IgD-negative memory B cell (primary cell): ENCODE measurements around the gene PGRMC2. TPM values are rescaled to one million over a fixed set of nuclear protein-coding genes. Genes with fewer than 3 reads are reported as not detected.

Experiments used
- H3K27ac Mint-ChIP-seq, 3 donors: one replicate each; pipeline ENCODE4 v1.8.0; 2020 to 2022; ENCODE audit warnings: mild to moderate bottlenecking in 3 of 3, mixed read lengths in 3 of 3, moderate library complexity in 1 of 3
- H3K27me3 Mint-ChIP-seq: one replicate; pipeline ENCODE4 v1.8.0; 2021; ENCODE audit warnings: mixed read lengths
- H3K36me3 Mint-ChIP-seq: one replicate; pipeline ENCODE4 v1.8.0; 2020; ENCODE audit warnings: mild to moderate bottlenecking, mixed read lengths
- H3K4me1 Mint-ChIP-seq, 3 donors: one replicate each; pipeline ENCODE4 v1.8.0; 2020 to 2022; ENCODE audit warnings: mixed read lengths in 3 of 3, mild to moderate bottlenecking in 1 of 3
- H3K4me3 Mint-ChIP-seq, 4 donors: one replicate each; pipeline ENCODE4 v1.8.0; 2020 to 2022; ENCODE audit warnings: mild to moderate bottlenecking in 4 of 4, mixed read lengths in 4 of 4, moderate library complexity in 3 of 4
- H3K9me3 Mint-ChIP-seq, 3 donors: one replicate each; pipeline ENCODE4 v1.8.0; 2020 to 2021; ENCODE audit warnings: mixed read lengths in 3 of 3, mild to moderate bottlenecking in 1 of 3
- polyA plus RNA-seq: library from polyadenylated mRNA; unstranded; fragments of 300-500 nt; fragmentation: Illumina TruSeq; gene quantifications from one replicate; pipeline ENCODE4 v1.2.3, GENCODE V29; 2021

The PGRMC2 gene
- polyA plus RNA-seq, 1 donor from 2014 or later, result 16.6 TPM

DNA sequence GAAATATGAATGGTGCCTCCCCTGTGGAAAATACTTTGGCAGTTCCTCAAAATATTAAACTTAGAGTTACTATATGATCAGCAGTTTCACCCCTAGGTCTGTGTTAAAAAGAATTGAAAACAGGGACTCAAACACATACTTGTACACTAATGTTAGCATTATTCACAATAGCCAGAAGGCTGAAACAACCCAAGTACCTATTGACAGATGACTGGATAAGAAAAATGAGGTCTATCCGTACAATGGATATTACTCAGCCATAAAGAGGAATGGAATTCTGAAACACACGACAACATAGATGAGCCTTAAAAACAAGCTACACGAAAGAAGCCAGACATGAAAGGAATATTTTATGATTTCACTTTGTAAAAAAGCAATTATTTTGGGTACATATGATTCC lies 54.9 kb downstream of the PGRMC2 start:
- no peak overlapping the region for H3K27ac Mint-ChIP-seq
- no peaks in the 10 kb centered on the region for H3K27me3 Mint-ChIP-seq
- no peaks in the 10 kb centered on the region for H3K36me3 Mint-ChIP-seq
- peaks cover 0 to 2% (median 0%) of the 10 kb centered on the region in 3 donors for H3K4me1 Mint-ChIP-seq
- H3K9me3 Mint-ChIP-seq, result peaks cover 0 to 6% (median 3%) of the 10 kb centered on the region in 3 donors
- no peak overlapping the region for H3K4me3 Mint-ChIP-seq

DNA sequence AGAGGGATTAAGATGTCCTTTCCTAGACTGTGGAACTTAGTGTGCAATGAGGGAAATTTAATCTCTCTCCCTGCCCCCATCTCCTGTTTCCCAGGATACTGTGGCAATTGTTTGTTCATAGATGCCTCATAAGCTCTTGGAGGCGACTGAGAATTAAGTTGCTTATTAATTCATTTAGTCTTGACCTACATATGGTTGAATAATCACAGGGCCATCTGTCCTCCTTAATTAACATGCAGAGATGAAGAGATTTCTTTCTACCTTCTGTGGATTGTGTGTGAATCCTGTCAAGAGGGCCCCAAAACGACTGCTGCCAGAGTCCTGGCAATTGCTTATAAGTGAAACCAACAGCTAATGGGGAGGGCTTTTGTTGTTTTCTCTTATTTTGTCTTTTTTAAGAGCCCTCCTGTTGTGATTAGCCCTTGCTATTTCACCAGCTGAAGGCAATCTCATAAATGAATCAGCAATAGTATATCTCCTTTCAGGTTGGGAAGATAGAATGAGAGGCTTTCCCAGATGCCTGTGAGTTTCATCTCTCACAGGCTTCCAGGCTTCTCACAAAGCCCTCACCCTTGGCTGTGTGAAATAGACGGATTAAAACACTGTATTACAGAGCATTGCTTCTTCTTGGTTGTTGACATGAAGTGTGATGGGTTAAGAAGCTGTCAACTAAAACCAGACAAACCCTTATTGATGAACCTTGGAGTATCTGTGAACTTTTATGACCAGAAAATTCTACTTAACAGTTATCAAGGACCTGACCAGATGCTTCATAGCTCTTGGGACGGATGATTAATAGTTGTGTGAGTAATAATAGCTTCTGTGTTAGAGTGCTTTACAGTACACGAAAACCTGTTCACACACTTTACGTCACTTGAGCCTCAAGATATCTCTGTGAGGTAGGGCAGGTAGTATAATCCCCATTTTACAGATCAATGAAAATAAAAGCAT lies 58.5 kb downstream of the PGRMC2 start:
- Mint-ChIP-seq H3K27me3 (no peaks in the 10 kb centered on the region), H3K36me3 (no peaks in the 10 kb centered on the region), H3K4me1 (no peaks in the 10 kb centered on the region), H3K9me3 (peaks cover 0 to 2% (median 0%) of the 10 kb centered on the region in 3 donors), H3K27ac (no peak overlapping the region), H3K4me3 (no peak overlapping the region)

DNA sequence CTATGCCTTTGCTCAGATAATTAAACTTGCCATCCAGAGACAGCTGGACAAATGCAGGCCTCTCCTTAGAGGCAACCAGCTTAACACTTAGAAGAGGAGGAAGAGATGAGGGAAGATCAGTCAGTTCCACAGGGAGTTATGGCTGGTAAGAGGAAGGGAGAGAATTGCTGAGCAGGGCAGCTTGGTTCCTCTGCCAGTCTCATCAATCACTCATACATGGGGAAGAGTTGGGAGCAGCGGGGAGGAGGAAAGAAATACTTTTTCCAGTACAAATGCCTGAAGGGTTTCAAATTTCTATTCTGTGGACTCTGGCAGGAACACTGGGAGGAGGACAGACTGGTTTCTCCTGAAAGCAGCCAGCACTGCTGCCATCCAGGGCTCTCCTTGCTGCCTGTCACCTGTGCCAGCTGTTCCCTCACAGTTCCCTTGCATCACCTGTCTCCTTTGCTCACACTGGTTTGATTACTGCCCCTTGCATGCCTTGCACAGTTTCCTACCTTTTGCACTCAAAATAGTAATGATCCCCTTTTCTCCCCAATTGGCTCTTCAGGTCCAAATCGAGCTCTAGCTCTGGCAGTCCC lies 59.5 kb downstream of the PGRMC2 start:
- Mint-ChIP-seq H3K36me3 (no peaks in the 10 kb centered on the region), H3K9me3 (peaks cover 0 to 2% (median 0%) of the 10 kb centered on the region in 3 donors), H3K27ac (no peak overlapping the region), H3K4me3 (no peak overlapping the region), H3K4me1 (no peaks in the 10 kb centered on the region), H3K27me3 (no peaks in the 10 kb centered on the region)

DNA sequence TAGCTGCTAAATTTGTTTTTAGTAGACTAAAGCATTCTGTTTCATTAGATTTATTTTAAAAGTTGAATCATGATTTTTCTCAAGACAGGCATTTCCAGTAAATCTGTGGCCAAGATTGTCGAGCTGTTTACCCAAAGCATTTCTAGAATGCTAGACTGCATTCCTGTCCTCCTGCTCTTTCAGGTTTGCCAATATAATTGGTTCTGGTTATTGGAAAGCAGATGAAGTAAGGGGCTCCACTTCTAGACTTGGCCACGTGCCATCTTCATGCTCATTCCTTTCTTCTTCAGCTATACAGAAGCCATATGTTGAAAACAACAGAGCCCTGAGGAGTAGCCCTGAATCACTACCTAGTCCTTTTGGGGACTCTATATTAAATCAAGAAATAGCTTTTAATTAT lies 62.5 kb downstream of the PGRMC2 start:
- no peak overlapping the region for H3K27ac Mint-ChIP-seq
- no peak overlapping the region for H3K4me3 Mint-ChIP-seq
- H3K36me3 Mint-ChIP-seq, result no peaks in the 10 kb centered on the region
- H3K9me3 Mint-ChIP-seq, result peaks cover 0 to 2% (median 0%) of the 10 kb centered on the region in 3 donors
- H3K27me3 Mint-ChIP-seq, result no peaks in the 10 kb centered on the region
- H3K4me1 Mint-ChIP-seq, result no peaks in the 10 kb centered on the region

DNA sequence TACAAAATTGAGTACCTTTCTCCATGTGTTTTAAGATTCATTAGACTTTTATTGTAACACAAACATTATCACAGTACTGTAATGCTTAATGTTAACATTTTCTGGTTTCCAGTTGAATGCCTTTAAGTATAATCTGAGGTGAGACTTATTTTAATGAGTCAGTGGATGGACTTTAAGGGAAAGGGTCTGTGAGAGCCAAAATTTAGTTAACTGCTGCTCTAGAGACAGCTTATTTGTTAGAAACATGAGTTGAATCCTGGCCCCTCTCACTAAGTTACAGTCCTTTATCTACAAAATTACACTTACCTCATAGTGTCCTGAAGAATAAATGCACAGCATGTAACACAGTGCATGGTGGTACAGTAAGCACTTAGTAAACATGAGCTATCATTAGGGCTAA lies 66.0 kb downstream of the PGRMC2 start:
- Mint-ChIP-seq H3K9me3 (no peaks in the 10 kb centered on the region), H3K27me3 (no peaks in the 10 kb centered on the region), H3K36me3 (no peaks in the 10 kb centered on the region), H3K27ac (no peak overlapping the region), H3K4me1 (no peaks in the 10 kb centered on the region), H3K4me3 (no peak overlapping the region)

DNA sequence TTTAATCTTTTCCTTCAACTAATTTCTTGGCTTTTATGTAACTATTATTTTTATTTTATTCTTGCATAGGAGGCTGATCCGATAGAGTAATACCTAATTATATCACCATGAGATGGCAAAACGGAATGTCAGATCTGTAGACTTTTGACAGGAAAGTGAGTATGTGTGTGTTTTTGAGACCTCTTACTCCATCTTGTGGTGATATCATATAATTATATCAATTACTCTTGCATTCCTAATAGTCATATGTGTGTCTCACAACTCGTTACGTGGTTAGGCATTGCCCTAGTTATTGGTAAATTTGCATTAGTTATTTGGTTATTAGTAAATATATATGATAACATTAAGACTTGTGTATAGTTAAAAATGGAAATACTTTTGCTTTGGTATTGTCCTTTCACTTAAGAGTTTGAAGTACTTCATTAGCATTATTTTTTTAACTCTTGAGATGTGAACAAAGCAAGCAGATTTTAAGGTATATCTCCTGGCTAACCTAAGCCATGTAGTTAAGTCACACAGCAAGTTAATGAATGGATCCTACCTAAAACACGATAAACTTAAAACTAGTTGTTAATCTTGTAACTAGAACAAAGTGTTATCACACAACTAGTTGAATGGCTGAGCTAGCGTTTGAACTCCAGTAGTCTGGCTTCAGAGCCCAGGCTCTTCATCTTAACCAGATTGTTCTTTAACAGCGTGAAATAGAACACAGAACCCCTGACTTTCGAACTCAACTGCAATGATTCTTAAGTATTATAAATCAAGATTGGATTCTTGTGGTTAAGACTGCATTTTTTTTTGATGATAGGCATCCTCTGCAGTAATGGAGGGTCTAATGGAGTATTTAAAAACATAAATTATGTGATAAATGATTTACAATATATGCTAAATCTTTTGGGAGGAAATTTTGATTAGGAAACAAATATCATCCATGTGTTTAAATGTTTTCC lies 67.1 kb downstream of the PGRMC2 start:
- H3K4me1 Mint-ChIP-seq, result no peaks in the 10 kb centered on the region
- no peaks in the 10 kb centered on the region for H3K27me3 Mint-ChIP-seq
- H3K27ac Mint-ChIP-seq, result no peak overlapping the region
- no peaks in the 10 kb centered on the region for H3K36me3 Mint-ChIP-seq
- H3K9me3 Mint-ChIP-seq, result no peaks in the 10 kb centered on the region
- H3K4me3 Mint-ChIP-seq, result no peak overlapping the region

Other genes with a start within 250 kb of the PGRMC2 start
- 3.6 TPM for gene LARP1B, start 226.5 kb downstream of the PGRMC2 start, polyA plus RNA-seq